ENCODE data around the gene RNF146. TPM values are rescaled to one million over a fixed set of nuclear protein-coding genes. Genes with fewer than 3 reads are reported as not detected.

RNF146 gene
- total and polyA plus RNA-seq, 2 of the 13 experiments (the other 11 are each of a cell fraction or from before 2014, with no cell fraction given): 18.8 to 27.6 TPM

DNA sequence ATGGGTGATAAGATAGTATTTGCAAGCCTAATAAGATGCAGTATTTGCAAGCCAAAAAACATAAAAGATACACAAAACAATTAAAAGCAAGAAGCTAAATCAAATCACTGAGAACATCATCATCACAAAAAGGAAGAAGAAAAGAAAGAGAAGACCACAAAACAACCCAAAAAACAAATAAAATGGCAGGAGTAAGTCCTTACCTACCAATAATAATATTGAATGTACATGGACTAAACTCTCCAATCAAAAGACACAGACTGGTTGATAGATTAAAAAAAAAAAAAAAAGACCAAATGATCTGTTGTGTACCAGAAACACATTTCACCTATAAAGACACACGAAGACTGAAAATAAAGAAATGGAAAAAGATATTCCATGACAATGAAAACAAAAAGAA is 39.1 kb downstream of the RNF146 start:
- Histone ChIP-seq H2AFZ (ENCODE audit: low read length) (no peak overlapping the region), H3K4me3 (replicated peaks in 1 of 3; ENCODE audit: insufficient read depth in 1 of 3, low read depth in 2 of 3, low read length in 3 of 3) (no peak overlapping the region), H3K9ac (ENCODE audit: insufficient read depth, low read depth, low read length) (no peak overlapping the region), H4K20me1 (ENCODE audit: insufficient read depth, low read length) (no peaks in the 10 kb centered on the region; the same call in 1 of the 2 replicates), H3K9me3 (ENCODE audit: low read length) (peaks cover 20% of the 10 kb centered on the region), H3K36me3 (replicated peaks in 1 of 2; ENCODE audit: control insufficient read depth in 1 of 2, insufficient read depth in 2 of 2, low read length in 2 of 2) (peaks cover 3 to 9% of the 10 kb centered on the region in 2 experiments; a peak in 3 of 5 replicates), H3K27me3 (ENCODE audit: control insufficient read depth in 1 of 2, insufficient read depth in 2 of 2, low read length in 2 of 2) (no peaks in the 10 kb centered on the region), H3K79me2 (ENCODE audit: insufficient read depth, low read length) (peaks cover 32% of the 10 kb centered on the region), H3K4me1 (ENCODE audit: insufficient read depth, low read length) (peaks cover 10% of the 10 kb centered on the region), H3K27ac (ENCODE audit: extremely low read length, insufficient read depth, low read length) (no peak overlapping the region), H3K4me2 (ENCODE audit: low read depth, low read length) (no peak overlapping the region)
- ATAC-seq (no peak), FAIRE-seq (no peak), DNase-seq (ENCODE audit: low spot score) (no peak)
- ChIA-PET POLR2A (interaction anchor here (1.4 kb wide), 1 partner anchor 37 kb away, joined by 4 read pairs; no protein-coding TSS in a partner anchor), CTCF (ENCODE audit: low intra/inter-chr PET ratio, low total read pairs) (interaction anchor here (1.5 kb wide), 1 partner anchor 115 kb away, joined by 3 read pairs; no protein-coding TSS in a partner anchor)
- WGBS (ENCODE audit: low lambda C conversion rate): 92% methylated on average over 1 of the region's 1 CpG
- BruUV-seq (replicated peaks): no TSS peak
- intact Hi-C loops (cut with micrococcal nuclease; ENCODE audit: unreplicated experiment): no loop called here
- TF ChIP-seq ZNF850 (CRISPR knock-in tag; conservative IDR thresholded peaks at IDR 0.05) (no peak), RELA (CRISPR knock-in tag; IDR thresholded peaks at IDR 0.05) (no peak), EP300 (IDR thresholded peaks at IDR 0.05; ENCODE audit: low read depth in 2 of 2, low read length in 2 of 2) (no peak), EP300 (CRISPR knock-in tag; IDR thresholded peaks at IDR 0.05; ENCODE audit: borderline replicate concordance) (no peak), MAF1 (CRISPR knock-in tag; IDR thresholded peaks at IDR 0.05; ENCODE audit: borderline replicate concordance) (no peak), KAT8 (CRISPR knock-in tag; IDR thresholded peaks at IDR 0.05) (no peak), ZNF557 (CRISPR knock-in tag; IDR thresholded peaks at IDR 0.05) (no peak), HNRNPUL1 (IDR thresholded peaks at IDR 0.05; ENCODE audit: low read depth, low read length) (no peak)
- TF ChIP-seq, protein P1, sequence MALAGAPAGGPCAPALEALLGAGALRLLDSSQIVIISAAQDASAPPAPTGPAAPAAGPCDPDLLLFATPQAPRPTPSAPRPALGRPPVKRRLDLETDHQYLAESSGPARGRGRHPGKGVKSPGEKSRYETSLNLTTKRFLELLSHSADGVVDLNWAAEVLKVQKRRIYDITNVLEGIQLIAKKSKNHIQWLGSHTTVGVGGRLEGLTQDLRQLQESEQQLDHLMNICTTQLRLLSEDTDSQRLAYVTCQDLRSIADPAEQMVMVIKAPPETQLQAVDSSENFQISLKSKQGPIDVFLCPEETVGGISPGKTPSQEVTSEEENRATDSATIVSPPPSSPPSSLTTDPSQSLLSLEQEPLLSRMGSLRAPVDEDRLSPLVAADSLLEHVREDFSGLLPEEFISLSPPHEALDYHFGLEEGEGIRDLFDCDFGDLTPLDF (CRISPR knock-in tag; IDR thresholded peaks at IDR 0.05): no peak
- TF ChIP-seq, protein P2, sequence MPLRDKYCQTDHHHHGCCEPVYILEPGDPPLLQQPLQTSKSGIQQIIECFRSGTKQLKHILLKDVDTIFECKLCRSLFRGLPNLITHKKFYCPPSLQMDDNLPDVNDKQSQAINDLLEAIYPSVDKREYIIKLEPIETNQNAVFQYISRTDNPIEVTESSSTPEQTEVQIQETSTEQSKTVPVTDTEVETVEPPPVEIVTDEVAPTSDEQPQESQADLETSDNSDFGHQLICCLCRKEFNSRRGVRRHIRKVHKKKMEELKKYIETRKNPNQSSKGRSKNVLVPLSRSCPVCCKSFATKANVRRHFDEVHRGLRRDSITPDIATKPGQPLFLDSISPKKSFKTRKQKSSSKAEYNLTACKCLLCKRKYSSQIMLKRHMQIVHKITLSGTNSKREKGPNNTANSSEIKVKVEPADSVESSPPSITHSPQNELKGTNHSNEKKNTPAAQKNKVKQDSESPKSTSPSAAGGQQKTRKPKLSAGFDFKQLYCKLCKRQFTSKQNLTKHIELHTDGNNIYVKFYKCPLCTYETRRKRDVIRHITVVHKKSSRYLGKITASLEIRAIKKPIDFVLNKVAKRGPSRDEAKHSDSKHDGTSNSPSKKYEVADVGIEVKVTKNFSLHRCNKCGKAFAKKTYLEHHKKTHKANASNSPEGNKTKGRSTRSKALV (CRISPR knock-in tag; IDR thresholded peaks at IDR 0.05): no peak
- in situ Hi-C loops (cut with HindIII; ENCODE audit: extremely low pct_ligation_motif_present, low pct_unique_long_range_greater_than_20kb): loop anchor here (10.0 kb wide), 1 partner anchor 119 kb away; no protein-coding TSS in a partner anchor
